Myocyte (in vitro differentiated cells): Measurements from ENCODE around the gene LSM7. TPM values are rescaled to one million over a fixed set of nuclear protein-coding genes. Genes with fewer than 3 reads are reported as not detected.
"Not testable (repeated sequence)": the region's sequence is repeated elsewhere in the genome, so short reads cannot be mapped to it uniquely, and the experiment has no call there.

Source experiments
- DNase-seq: peaks from one replicate; pipeline ENCODE4 v3.0.0-alpha.2; 2012; ENCODE audit warnings: low read depth
- total RNA-seq: library from RNA; depleted of rRNA; stranded (reverse); fragments of >200 nt; gene quantifications from 2 replicates; pipeline ENCODE4 v1.2.3, GENCODE V29; 2014

Gene LSM7
- total RNA-seq, 1 donor from 2014 or later, result 226 TPM

GRCh38 chr19:2355168-2356035, 27.0 kb upstream of the LSM7 start:
- DNase-seq, result peak; percentile 75

- no peak for DNase-seq
These were observed 26.3 kb upstream of the LSM7 start for GRCh38 chr19:2354670-2355069.

- no peak for DNase-seq
These were observed 25.7 kb upstream of the LSM7 start for GRCh38 chr19:2353887-2354592.

- DNase-seq, result no peak
These were observed 24.9 kb upstream of the LSM7 start for GRCh38 chr19:2353159-2353886.

- DNase-seq, result no peak
These were observed 23.7 kb upstream of the LSM7 start for GRCh38 chr19:2352121-2352520.

GRCh38 chr19:2351591-2351990, 23.2 kb upstream of the LSM7 start:
- DNase-seq, result no peak

GRCh38 chr19:2350656-2351055, 22.3 kb upstream of the LSM7 start:
- no peak for DNase-seq

GRCh38 chr19:2349818-2350217, 21.4 kb upstream of the LSM7 start:
- DNase-seq, result not testable (repeated sequence)

- DNase-seq, result no peak
These were observed 17.6 kb upstream of the LSM7 start for GRCh38 chr19:2345794-2346663.

- no peak for DNase-seq
These were observed 16.7 kb upstream of the LSM7 start for GRCh38 chr19:2345076-2345475.

- DNase-seq, result no peak
These were observed 16.0 kb upstream of the LSM7 start for GRCh38 chr19:2344381-2344870.

- no peak for DNase-seq
These were observed 15.1 kb upstream of the LSM7 start for GRCh38 chr19:2343289-2343982.

GRCh38 chr19:2342656-2343288, 14.4 kb upstream of the LSM7 start:
- DNase-seq, result no peak

- DNase-seq, result no peak
These were observed 13.6 kb upstream of the LSM7 start for GRCh38 chr19:2341982-2342381.

- no peak for DNase-seq
These were observed 12.9 kb upstream of the LSM7 start for GRCh38 chr19:2341244-2341751.

- no peak for DNase-seq
These were observed 12.3 kb upstream of the LSM7 start for GRCh38 chr19:2340496-2341243.

- DNase-seq, result no peak
These were observed 11.4 kb upstream of the LSM7 start for GRCh38 chr19:2339644-2340310.
